ENCODE data around the gene UNC119.

Gene UNC119

DNA sequence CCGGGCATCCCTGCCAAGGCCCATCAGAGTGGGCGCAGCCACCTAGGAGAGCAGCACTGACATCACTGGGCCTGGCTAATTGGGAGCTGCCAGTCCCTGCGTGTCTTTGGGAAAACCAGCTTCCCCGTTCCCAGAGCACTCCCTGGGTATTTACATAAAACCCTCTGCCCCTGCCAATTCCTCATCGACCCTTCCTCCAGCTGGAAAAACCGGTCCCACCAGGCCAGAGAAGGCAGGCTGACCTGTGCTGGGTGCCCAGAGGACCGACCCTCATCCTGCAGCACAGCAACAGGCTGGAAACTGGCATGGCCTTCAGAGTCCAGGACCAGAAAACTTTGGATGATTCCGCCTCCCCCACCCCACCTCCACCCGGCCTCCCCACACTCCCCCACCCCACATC is 54.5 kb downstream of the UNC119 start:
- in situ Hi-C loops (cut with HindIII; ENCODE audit: low sequenced_read_pairs), result no loop called here
- DNase-seq (ENCODE audit: low read depth, low spot score), result no peak
- no peak overlapping the region for H3K4me3 ChIP-seq (ENCODE audit: low read depth, low read length)
- TF ChIP-seq, protein P1, sequence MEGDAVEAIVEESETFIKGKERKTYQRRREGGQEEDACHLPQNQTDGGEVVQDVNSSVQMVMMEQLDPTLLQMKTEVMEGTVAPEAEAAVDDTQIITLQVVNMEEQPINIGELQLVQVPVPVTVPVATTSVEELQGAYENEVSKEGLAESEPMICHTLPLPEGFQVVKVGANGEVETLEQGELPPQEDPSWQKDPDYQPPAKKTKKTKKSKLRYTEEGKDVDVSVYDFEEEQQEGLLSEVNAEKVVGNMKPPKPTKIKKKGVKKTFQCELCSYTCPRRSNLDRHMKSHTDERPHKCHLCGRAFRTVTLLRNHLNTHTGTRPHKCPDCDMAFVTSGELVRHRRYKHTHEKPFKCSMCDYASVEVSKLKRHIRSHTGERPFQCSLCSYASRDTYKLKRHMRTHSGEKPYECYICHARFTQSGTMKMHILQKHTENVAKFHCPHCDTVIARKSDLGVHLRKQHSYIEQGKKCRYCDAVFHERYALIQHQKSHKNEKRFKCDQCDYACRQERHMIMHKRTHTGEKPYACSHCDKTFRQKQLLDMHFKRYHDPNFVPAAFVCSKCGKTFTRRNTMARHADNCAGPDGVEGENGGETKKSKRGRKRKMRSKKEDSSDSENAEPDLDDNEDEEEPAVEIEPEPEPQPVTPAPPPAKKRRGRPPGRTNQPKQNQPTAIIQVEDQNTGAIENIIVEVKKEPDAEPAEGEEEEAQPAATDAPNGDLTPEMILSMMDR (IDR thresholded peaks at IDR 0.05; ENCODE audit: low read depth, low read length), result no peak

Measured in astrocyte of the spinal cord (primary cell).